Psoas muscle (tissue), 8 donors: ENCODE data around the gene SETX. TPM values are rescaled to one million over a fixed set of nuclear protein-coding genes. Genes with fewer than 3 reads are reported as not detected.
"Not testable (repeated sequence)": the region's sequence is repeated elsewhere in the genome, so short reads cannot be mapped to it uniquely, and the experiment has no call there.

Experiments used
- ATAC-seq, 4 donors: fragments of 200-7000 bp; cut with Tn5 transposase; one replicate each; pipeline ENCODE4 v1.9.1; 2020; ENCODE audit warnings: moderate library complexity in 3 of 4, mild to moderate bottlenecking in 2 of 4
- DNase-seq, 2 donors: peaks; one replicate each; pipeline ENCODE4 v3.0.0-alpha.2; 2020
- H3K27ac ChIP-seq: fragments of 200-600 bp; one replicate; pipeline ENCODE4 v1.8.0; 2022
- H3K27me3 ChIP-seq, 3 donors: fragments of 200-600 bp in 1 of 3; one replicate each; pipeline versions ENCODE4 v1.6.1 to v1.8.0; 2013 to 2022; ENCODE audit warnings: low read length in 2 of 3, mild to moderate bottlenecking in 2 of 3, moderate library complexity in 1 of 3; ENCODE audit not compliant: insufficient read depth in 3 of 3
- H3K36me3 ChIP-seq, 2 donors: fragments of 200-600 bp in 1 of 2; one replicate each; pipeline versions ENCODE4 v1.6.1 to v1.8.0; 2013 to 2022; ENCODE audit warnings: low read depth in 1 of 2, mild to moderate bottlenecking in 1 of 2, moderate library complexity in 1 of 2; ENCODE audit not compliant: insufficient read depth in 1 of 2
- H3K4me1 ChIP-seq: fragments of 200-600 bp; one replicate; pipeline ENCODE4 v1.8.0; 2022
- H3K4me3 ChIP-seq: fragments of 200-600 bp; one replicate; pipeline ENCODE4 v1.8.0; 2022; ENCODE audit warnings: mild to moderate bottlenecking
- H3K9me3 ChIP-seq: fragments of 200-600 bp; one replicate; pipeline ENCODE4 v1.8.0; 2022
- CTCF ChIP-seq: fragments of 200-600 bp; IDR thresholded peaks from one replicate; pipeline ENCODE4 v1.8.0; 2022; ENCODE audit warnings: antibody characterized with exemption
- whole genome bisulfite sequencing, 3 donors: extraction: QIAGEN DNeasy Blood & Tissue Kit; methylation state at CpG; one replicate each; pipeline versions ENCODE4 v1.1.6 to v1.1.7; 2013; 5-methylcytosine and 5-hydroxymethylcytosine counted together
- intact Hi-C, 2 donors: fragments of 100-400 bp; cut with DNase I; formaldehyde crosslinking; loops; one replicate each; pipeline versions ENCODE4 v1.11.0 to v1.14.2; 2022
- polyA plus RNA-seq, 3 donors: library from polyadenylated mRNA; stranded (reverse); fragments of 200-250 nt; gene quantifications; one replicate each; pipeline ENCODE4 v1.2.3, GENCODE V29; 2013
- total RNA-seq, 4 donors: library from RNA; stranded (reverse); fragmentation: NEBNext Ultra II Directional in 2 of 4; extraction: Animal tissue kit (Norgen Biotek cat#: 25700) in 2 of 4; gene quantifications; one replicate each; pipeline versions ENCODE4 v1.2.1 to v1.2.4, GENCODE V29; 2021 to 2023
- donor health status: healthy with polysubstance abuse.
- donor health status: DM: no; HTN: no; CAD: no; lungs with moderate emphysema.
- donor health status: Bipolar disorder and iron deficiency.
- donor health status: healthy.
- donor health status: DM: yes; HTN: yes; CAD: no.
- donor health status: DM: no; HTN: no; CAD: no.
- donor health status: DM: no; HTN: no; CAD: no.
- donor health status: DM: yes; HTN: yes; CAD: no.

Gene SETX
- total and polyA plus RNA-seq, 7 donors, result 10.0 to 26.8 (median 20.6) TPM

- TF ChIP-seq CTCF, result no peak
- H3K4me1 ChIP-seq, result peaks cover 10% of the 10 kb centered on the region
- 8 to 25% (median 8%) methylated on average over 1 of the region's 1 CpG for WGBS, 3 donors
- no peaks in the 10 kb centered on the region for H3K9me3 ChIP-seq
- peak overlapping the region; percentile 33 for H3K27ac ChIP-seq
- no peaks in the 10 kb centered on the region for H3K27me3 ChIP-seq
- peaks cover 9 to 70% of the 10 kb centered on the region in 2 donors for H3K36me3 ChIP-seq
- ATAC-seq (no peak), DNase-seq (no peak)
- intact Hi-C loops, result loop anchor here (10.0 kb wide), 1 partner anchor 1154 kb away; no protein-coding TSS in a partner anchor
- H3K4me3 ChIP-seq, result no peak overlapping the region
These were observed 66.4 kb downstream of the SETX start for GRCh38 chr9:132288361-132288760.

GRCh38 chr9:132287256-132287760, 67.5 kb downstream of the SETX start:
- WGBS, 3 donors, result 86 to 89% (median 87%) methylated on average over 3 of the region's 3 CpGs
- H3K27me3 ChIP-seq, result no peaks in the 10 kb centered on the region
- no peak for TF ChIP-seq CTCF
- H3K9me3 ChIP-seq, result no peaks in the 10 kb centered on the region
- peaks cover 11 to 73% of the 10 kb centered on the region in 2 donors for H3K36me3 ChIP-seq
- H3K27ac ChIP-seq, result no peak overlapping the region
- no peak for DNase-seq
- no peak for ATAC-seq
- no peak overlapping the region for H3K4me3 ChIP-seq
- H3K4me1 ChIP-seq, result peaks cover 10% of the 10 kb centered on the region
- intact Hi-C loops, result loop anchor here (10.0 kb wide), 1 partner anchor 1153 kb away; no protein-coding TSS in a partner anchor

GRCh38 chr9:132283863-132284262, 70.9 kb downstream of the SETX start:
- no peak for TF ChIP-seq CTCF
- no peak for DNase-seq
- Histone ChIP-seq H3K36me3 (peaks cover 12 to 100% of the 10 kb centered on the region in 2 donors), H3K27me3 (no peaks in the 10 kb centered on the region), H3K4me3 (no peak overlapping the region), H3K27ac (no peak overlapping the region), H3K4me1 (peaks cover 6% of the 10 kb centered on the region), H3K9me3 (no peaks in the 10 kb centered on the region)
- intact Hi-C loops, result loop anchor here (10.0 kb wide), 1 partner anchor 1149 kb away; no protein-coding TSS in a partner anchor
- WGBS, 3 donors, result 87 to 90% (median 89%) methylated on average over 7 of the region's 7 CpGs
- no peak for ATAC-seq

- 77 to 84% (median 78%) methylated on average over 4 of the region's 4 CpGs for WGBS, 3 donors
- no peak for DNase-seq
- no peak for ATAC-seq
- intact Hi-C loops, result loop anchor here (10.0 kb wide), 1 partner anchor 1148 kb away; no protein-coding TSS in a partner anchor
- Histone ChIP-seq H3K4me1 (no peaks in the 10 kb centered on the region), H3K9me3 (no peaks in the 10 kb centered on the region), H3K4me3 (no peak overlapping the region), H3K27ac (no peak overlapping the region), H3K36me3 (peaks cover 12 to 100% of the 10 kb centered on the region in 2 donors), H3K27me3 (no peaks in the 10 kb centered on the region)
- no peak for TF ChIP-seq CTCF
These were observed 71.6 kb downstream of the SETX start for GRCh38 chr9:132283165-132283564.

GRCh38 chr9:132274861-132275260, 79.9 kb downstream of the SETX start:
- H3K9me3 ChIP-seq, result no peaks in the 10 kb centered on the region
- intact Hi-C loops, result no loop called here
- peaks cover 6 to 98% of the 10 kb centered on the region in 2 donors for H3K36me3 ChIP-seq

GRCh38 chr9:132269704-132270516, 84.9 kb downstream of the SETX start:
- H3K9me3 ChIP-seq, H3K4me1 ChIP-seq, intact Hi-C loops, H3K4me3 ChIP-seq, DNase-seq, H3K27me3 ChIP-seq: not testable (repeated sequence)
- peak overlapping the region; percentile 67 for H3K27ac ChIP-seq
- peaks cover 9 to 93% of the 10 kb centered on the region in 2 donors for H3K36me3 ChIP-seq
- WGBS, 3 donors, result 72 to 85% (median 74%) methylated on average over 10 to 11 of the region's 16 CpGs
- ATAC-seq, result peak; percentile 34 to 40 (median 40)

More at GRCh38 chr9:132274861-132275260, 79.9 kb downstream of the SETX start:
- Histone ChIP-seq H3K4me1 (no peaks in the 10 kb centered on the region), H3K27me3 (no peaks in the 10 kb centered on the region), H3K27ac (no peak overlapping the region), H3K4me3 (no peak overlapping the region)
- WGBS, 3 donors, result 89 to 96% (median 93%) methylated on average over 2 of the region's 2 CpGs
- no peak for TF ChIP-seq CTCF
- DNase-seq, result no peak
- ATAC-seq, result no peak
